Parathyroid adenoma (tissue), 2 donors: ENCODE results near the gene LMTK3.

Experiments used
- H2AFZ ChIP-seq: fragments of 300-600 bp; sonication (generic); one replicate; pipeline ENCODE4 v1.7.0; 2017; ENCODE audit warnings: antibody characterized with exemption, mild to moderate bottlenecking
- H3K27ac ChIP-seq: fragments of 300-600 bp; sonication (generic); one replicate; pipeline ENCODE4 v1.7.0; 2017
- H3K27me3 ChIP-seq: fragments of 300-600 bp; sonication (generic); one replicate; pipeline ENCODE4 v1.7.0; 2017; ENCODE audit warnings: low read length; ENCODE audit not compliant: control insufficient read depth, insufficient read depth
- H3K36me3 ChIP-seq: fragments of 300-600 bp; sonication (generic); one replicate; pipeline ENCODE4 v1.7.0; 2017; ENCODE audit warnings: low read length; ENCODE audit not compliant: control insufficient read depth, insufficient read depth
- H3K4me1 ChIP-seq: fragments of 300-600 bp; sonication (generic); one replicate; pipeline ENCODE4 v1.7.0; 2017; ENCODE audit warnings: control low read depth
- H3K4me2 ChIP-seq: fragments of 300-600 bp; sonication (generic); one replicate; pipeline ENCODE4 v1.7.0; 2017; ENCODE audit warnings: low read length
- H3K4me3 ChIP-seq: fragments of 300-600 bp; sonication (generic); one replicate; pipeline ENCODE4 v1.7.0; 2017; ENCODE audit warnings: low read depth, low read length
- H3K79me2 ChIP-seq: fragments of 300-600 bp; sonication (generic); one replicate; pipeline ENCODE4 v1.7.0; 2017; ENCODE audit warnings: control low read depth
- H3K9ac ChIP-seq: fragments of 300-600 bp; sonication (generic); one replicate; pipeline ENCODE4 v1.7.0; 2017; ENCODE audit warnings: mild to moderate bottlenecking
- H3K9me3 ChIP-seq: fragments of 300-600 bp; sonication (generic); one replicate; pipeline ENCODE4 v1.7.0; 2017; ENCODE audit warnings: low read length; ENCODE audit not compliant: control insufficient read depth
- CTCF ChIP-seq: fragments of 300-600 bp; sonication (generic); IDR thresholded peaks from one replicate; pipeline ENCODE4 v1.7.0; 2017; ENCODE audit warnings: antibody characterized with exemption, mild to moderate bottlenecking
- donor health status: primary hyperparathyroidism.

The LMTK3 gene

GRCh38 chr19:48530770-48531169 is 19.1 kb upstream of the LMTK3 start:
- Histone ChIP-seq H3K27ac (no peak overlapping the region), H3K4me1 (no peaks in the 10 kb centered on the region), H3K9ac (no peak overlapping the region), H3K4me3 (no peak overlapping the region), H3K27me3 (no peaks in the 10 kb centered on the region), H2AFZ (no peak overlapping the region), H3K4me2 (no peak overlapping the region), H3K9me3 (no peaks in the 10 kb centered on the region), H3K79me2 (no peaks in the 10 kb centered on the region), H3K36me3 (no peaks in the 10 kb centered on the region)
- no peak for TF ChIP-seq CTCF

GRCh38 chr19:48530066-48530720 is 18.6 kb upstream of the LMTK3 start:
- Histone ChIP-seq H2AFZ (no peak overlapping the region), H3K9me3 (no peaks in the 10 kb centered on the region), H3K79me2 (no peaks in the 10 kb centered on the region), H3K9ac (no peak overlapping the region), H3K4me1 (no peaks in the 10 kb centered on the region), H3K27ac (no peak overlapping the region), H3K27me3 (no peaks in the 10 kb centered on the region), H3K36me3 (no peaks in the 10 kb centered on the region), H3K4me3 (no peak overlapping the region), H3K4me2 (no peak overlapping the region)
- no peak for TF ChIP-seq CTCF

- no peak for TF ChIP-seq CTCF
These were observed 17.5 kb upstream of the LMTK3 start for GRCh38 chr19:48529156-48529555.

GRCh38 chr19:48524732-48525131 is 13.1 kb upstream of the LMTK3 start:
- Histone ChIP-seq H3K36me3 (no peaks in the 10 kb centered on the region), H3K79me2 (no peaks in the 10 kb centered on the region), H3K9ac (no peak overlapping the region), H3K9me3 (no peaks in the 10 kb centered on the region), H3K4me3 (no peak overlapping the region), H2AFZ (no peak overlapping the region), H3K27ac (no peak overlapping the region), H3K4me2 (no peak overlapping the region), H3K27me3 (no peaks in the 10 kb centered on the region), H3K4me1 (no peaks in the 10 kb centered on the region)
- no peak for TF ChIP-seq CTCF

More at GRCh38 chr19:48529156-48529555, 17.5 kb upstream of the LMTK3 start:
- Histone ChIP-seq H3K27me3 (no peaks in the 10 kb centered on the region), H3K36me3 (no peaks in the 10 kb centered on the region), H3K4me2 (no peak overlapping the region), H3K4me3 (no peak overlapping the region), H3K27ac (no peak overlapping the region), H3K4me1 (no peaks in the 10 kb centered on the region), H3K79me2 (no peaks in the 10 kb centered on the region), H2AFZ (no peak overlapping the region), H3K9me3 (no peaks in the 10 kb centered on the region), H3K9ac (no peak overlapping the region)

GRCh38 chr19:48524221-48524620 is 12.6 kb upstream of the LMTK3 start:
- Histone ChIP-seq H3K9ac (no peak overlapping the region), H3K4me1 (no peaks in the 10 kb centered on the region), H3K27ac (no peak overlapping the region), H3K4me3 (no peak overlapping the region), H3K9me3 (no peaks in the 10 kb centered on the region), H3K27me3 (no peaks in the 10 kb centered on the region), H3K4me2 (no peak overlapping the region), H2AFZ (no peak overlapping the region), H3K36me3 (no peaks in the 10 kb centered on the region), H3K79me2 (no peaks in the 10 kb centered on the region)
- no peak for TF ChIP-seq CTCF
